ENCODE measurements around the gene SBF1. TPM values are rescaled to one million over a fixed set of nuclear protein-coding genes. Genes with fewer than 3 reads are reported as not detected.

The SBF1 gene
- total and polyA plus RNA-seq, 2 donors (not counting 1 experiment from before 2014, with no cell fraction given): 13.5 to 75.8 TPM

DNA sequence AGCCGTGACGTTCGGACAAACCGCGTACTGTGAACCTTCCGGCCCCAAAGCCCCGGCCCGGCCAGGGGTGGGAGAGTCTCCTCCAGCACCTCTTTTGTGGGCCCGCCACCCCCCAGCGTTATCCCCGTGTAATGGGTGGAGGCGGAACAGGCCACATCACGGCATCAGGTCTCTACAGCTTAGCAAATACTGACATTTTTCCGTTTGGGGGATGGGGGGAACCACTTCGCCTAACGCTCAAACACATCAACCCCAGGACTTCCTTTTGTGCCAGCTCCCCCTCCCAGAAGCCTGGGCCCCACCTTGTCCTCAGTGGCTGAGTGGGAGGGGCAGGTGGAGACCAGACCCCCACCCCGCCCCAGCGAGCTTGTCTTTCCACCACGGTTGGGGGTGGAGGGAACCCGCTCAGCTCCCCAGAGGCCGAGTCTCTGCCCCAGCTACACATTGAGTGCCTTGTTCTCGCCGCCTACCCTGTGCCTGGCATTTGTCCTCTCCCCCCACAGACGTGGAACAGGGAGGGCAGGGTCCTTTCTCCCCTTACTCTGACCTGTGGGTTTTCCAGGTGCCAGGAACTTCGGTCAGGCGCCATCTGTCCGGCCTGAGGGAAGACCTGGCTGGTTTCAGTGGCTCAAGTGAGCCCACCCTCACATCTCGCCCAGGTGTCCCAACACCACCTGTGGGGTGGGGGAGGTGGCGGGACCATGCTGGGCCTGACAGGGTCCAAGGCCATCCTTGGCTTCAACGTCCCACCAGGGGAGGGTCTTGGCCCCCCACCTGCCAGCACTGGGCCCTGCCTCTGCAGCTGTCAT, 29.6 kb downstream of the SBF1 start:
- H3K27ac ChIP-seq (ENCODE audit: insufficient read depth, low read length): peak overlapping the region; percentile 34

DNA sequence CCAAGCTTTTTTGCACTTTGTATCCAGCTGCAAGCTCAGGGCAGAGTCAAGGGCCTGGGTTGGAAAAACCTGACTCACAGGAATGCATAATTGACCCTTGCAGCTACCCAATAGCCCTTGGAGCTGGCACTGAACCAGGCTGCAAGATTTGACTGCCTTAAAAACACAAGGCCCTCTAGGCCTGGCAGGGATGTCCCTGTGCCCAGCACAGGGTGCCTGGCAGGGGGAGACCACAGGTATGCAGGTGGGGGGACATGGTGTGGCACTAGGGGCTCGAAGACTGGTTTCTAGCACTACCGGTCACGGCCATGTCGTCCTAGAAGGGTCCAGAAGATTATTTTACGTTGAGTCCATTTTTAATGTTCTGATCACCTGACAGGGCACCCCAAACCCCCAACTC, 30.2 kb downstream of the SBF1 start:
- Histone ChIP-seq H3K27me3 (ENCODE audit: control insufficient read depth, insufficient read depth, low read length) (no peaks in the 10 kb centered on the region), H3K9ac (ENCODE audit: insufficient read depth, low read length) (no peak overlapping the region), H3K4me2 (ENCODE audit: extremely low read depth, insufficient read depth, low read length) (no peak overlapping the region), H4K20me1 (ENCODE audit: control insufficient read depth, extremely low read depth, insufficient read depth, low read length) (no peaks in the 10 kb centered on the region), H3K9me3 (ENCODE audit: control insufficient read depth, insufficient read depth, low read depth, low read length) (no peaks in the 10 kb centered on the region), H3K4me3 (replicated peaks in 1 of 4; ENCODE audit: control extremely low read depth in 1 of 4, insufficient read depth in 1 of 4, low read depth in 3 of 4, low read length in 4 of 4) (no peak overlapping the region), H3K4me1 (ENCODE audit: control insufficient read depth, extremely low read depth, insufficient read depth, low read length) (peaks cover 8% of the 10 kb centered on the region), H3K27ac (ENCODE audit: insufficient read depth, low read length) (peak overlapping the region; percentile 34), H3K79me2 (ENCODE audit: control insufficient read depth, insufficient read depth, low read length) (no peaks in the 10 kb centered on the region), H3K36me3 (ENCODE audit: control insufficient read depth, insufficient read depth, low read length) (peaks cover 32% of the 10 kb centered on the region), H2AFZ (ENCODE audit: low read length) (no peak overlapping the region)
- peak; percentile 77 to 80 for DNase-seq (ENCODE audit: low read depth in 2 of 2)
- TF ChIP-seq, protein P1, sequence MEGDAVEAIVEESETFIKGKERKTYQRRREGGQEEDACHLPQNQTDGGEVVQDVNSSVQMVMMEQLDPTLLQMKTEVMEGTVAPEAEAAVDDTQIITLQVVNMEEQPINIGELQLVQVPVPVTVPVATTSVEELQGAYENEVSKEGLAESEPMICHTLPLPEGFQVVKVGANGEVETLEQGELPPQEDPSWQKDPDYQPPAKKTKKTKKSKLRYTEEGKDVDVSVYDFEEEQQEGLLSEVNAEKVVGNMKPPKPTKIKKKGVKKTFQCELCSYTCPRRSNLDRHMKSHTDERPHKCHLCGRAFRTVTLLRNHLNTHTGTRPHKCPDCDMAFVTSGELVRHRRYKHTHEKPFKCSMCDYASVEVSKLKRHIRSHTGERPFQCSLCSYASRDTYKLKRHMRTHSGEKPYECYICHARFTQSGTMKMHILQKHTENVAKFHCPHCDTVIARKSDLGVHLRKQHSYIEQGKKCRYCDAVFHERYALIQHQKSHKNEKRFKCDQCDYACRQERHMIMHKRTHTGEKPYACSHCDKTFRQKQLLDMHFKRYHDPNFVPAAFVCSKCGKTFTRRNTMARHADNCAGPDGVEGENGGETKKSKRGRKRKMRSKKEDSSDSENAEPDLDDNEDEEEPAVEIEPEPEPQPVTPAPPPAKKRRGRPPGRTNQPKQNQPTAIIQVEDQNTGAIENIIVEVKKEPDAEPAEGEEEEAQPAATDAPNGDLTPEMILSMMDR (conservative IDR thresholded peaks at IDR 0.05 in 1 of 2, IDR thresholded peaks at IDR 0.05 in 1 of 2; ENCODE audit: low read depth in 1 of 2, low read length in 2 of 2): no peak
- TF ChIP-seq EZH2 (IDR thresholded peaks at IDR 0.05; ENCODE audit: low read length, missing control alignments): no peak

More for the DNA sequence above, 29.6 kb downstream of the SBF1 start:
- Histone ChIP-seq H3K36me3 (ENCODE audit: control insufficient read depth, insufficient read depth, low read length) (peaks cover 31% of the 10 kb centered on the region), H4K20me1 (ENCODE audit: control insufficient read depth, extremely low read depth, insufficient read depth, low read length) (no peaks in the 10 kb centered on the region), H3K27me3 (ENCODE audit: control insufficient read depth, insufficient read depth, low read length) (no peaks in the 10 kb centered on the region), H3K4me3 (replicated peaks in 1 of 4; ENCODE audit: control extremely low read depth in 1 of 4, insufficient read depth in 1 of 4, low read depth in 3 of 4, low read length in 4 of 4) (no peak overlapping the region), H3K9me3 (ENCODE audit: control insufficient read depth, insufficient read depth, low read depth, low read length) (no peaks in the 10 kb centered on the region), H3K9ac (ENCODE audit: insufficient read depth, low read length) (no peak overlapping the region), H3K79me2 (ENCODE audit: control insufficient read depth, insufficient read depth, low read length) (no peaks in the 10 kb centered on the region), H3K4me2 (ENCODE audit: extremely low read depth, insufficient read depth, low read length) (no peak overlapping the region), H3K4me1 (ENCODE audit: control insufficient read depth, extremely low read depth, insufficient read depth, low read length) (peaks cover 8% of the 10 kb centered on the region), H2AFZ (ENCODE audit: low read length) (no peak overlapping the region)
- DNase-seq (ENCODE audit: low read depth in 2 of 2): no peak
- TF ChIP-seq EZH2 (IDR thresholded peaks at IDR 0.05; ENCODE audit: low read length, missing control alignments): no peak
- TF ChIP-seq, protein P1 (conservative IDR thresholded peaks at IDR 0.05 in 1 of 2, IDR thresholded peaks at IDR 0.05 in 1 of 2; ENCODE audit: low read depth in 1 of 2, low read length in 2 of 2): no peak

DNA sequence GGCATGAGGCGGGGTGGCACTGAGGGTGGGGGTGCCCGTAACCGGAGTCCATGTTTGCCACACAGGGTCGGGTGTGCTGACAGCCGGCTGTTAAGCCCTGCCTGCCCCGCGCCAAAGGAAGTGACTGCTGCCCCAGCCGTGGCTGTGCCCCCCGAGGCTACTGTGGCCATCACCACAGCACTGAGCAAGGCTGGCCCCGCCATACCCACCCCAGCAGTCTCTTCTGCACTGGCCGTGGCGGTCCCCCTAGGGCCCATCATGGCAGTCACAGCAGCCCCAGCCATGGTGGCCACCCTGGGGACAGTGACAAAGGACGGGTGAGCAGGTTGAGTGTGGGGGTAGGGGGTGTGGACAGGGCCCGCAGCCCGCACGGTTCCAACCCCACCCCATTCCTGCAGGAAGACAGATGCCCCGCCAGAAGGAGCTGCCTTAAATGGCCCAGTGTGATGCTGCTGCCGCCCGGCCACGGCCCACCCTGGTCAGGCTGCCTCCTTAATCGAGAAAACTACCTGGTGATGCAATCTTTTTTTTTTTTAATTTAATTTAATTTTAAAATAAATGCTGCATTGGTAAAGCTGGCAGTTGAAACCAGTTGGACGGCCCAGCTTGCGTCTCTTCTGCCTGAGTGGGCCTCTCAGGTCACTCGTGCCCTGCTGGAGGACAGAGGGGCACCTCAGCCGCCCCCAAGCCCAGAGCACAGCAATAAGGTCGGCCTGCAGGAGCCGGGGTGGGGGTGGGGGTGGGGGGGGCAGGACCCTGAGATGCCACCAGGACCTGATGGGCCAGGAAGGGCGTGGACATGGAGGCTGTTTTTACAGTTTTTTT, 30.8 kb downstream of the SBF1 start:
- no peak overlapping the region for H3K9ac ChIP-seq (ENCODE audit: insufficient read depth, low read length)
- DNase-seq (ENCODE audit: low read depth in 2 of 2): no peak
- H3K36me3 ChIP-seq (ENCODE audit: control insufficient read depth, insufficient read depth, low read length): peaks cover 32% of the 10 kb centered on the region
- H3K27ac ChIP-seq (ENCODE audit: insufficient read depth, low read length): no peak overlapping the region
- H3K27me3 ChIP-seq (ENCODE audit: control insufficient read depth, insufficient read depth, low read length): no peaks in the 10 kb centered on the region
- no peak for TF ChIP-seq EZH2 (IDR thresholded peaks at IDR 0.05; ENCODE audit: low read length, missing control alignments)
- TF ChIP-seq, protein P1 (conservative IDR thresholded peaks at IDR 0.05 in 1 of 2, IDR thresholded peaks at IDR 0.05 in 1 of 2; ENCODE audit: low read depth in 1 of 2, low read length in 2 of 2): no peak
- H3K4me3 ChIP-seq (replicated peaks in 1 of 4; ENCODE audit: control extremely low read depth in 1 of 4, insufficient read depth in 1 of 4, low read depth in 3 of 4, low read length in 4 of 4): no peak overlapping the region
- H3K79me2 ChIP-seq (ENCODE audit: control insufficient read depth, insufficient read depth, low read length): no peaks in the 10 kb centered on the region
- no peak overlapping the region for H2AFZ ChIP-seq (ENCODE audit: low read length)
- H3K4me1 ChIP-seq (ENCODE audit: control insufficient read depth, extremely low read depth, insufficient read depth, low read length): peaks cover 8% of the 10 kb centered on the region
- H4K20me1 ChIP-seq (ENCODE audit: control insufficient read depth, extremely low read depth, insufficient read depth, low read length): no peaks in the 10 kb centered on the region
- H3K9me3 ChIP-seq (ENCODE audit: control insufficient read depth, insufficient read depth, low read depth, low read length): no peaks in the 10 kb centered on the region
- no peak overlapping the region for H3K4me2 ChIP-seq (ENCODE audit: extremely low read depth, insufficient read depth, low read length)
